Body of pancreas (tissue), 4 donors: ENCODE measurements around the gene AUTS2. TPM values are rescaled to one million over a fixed set of nuclear protein-coding genes. Genes with fewer than 3 reads are reported as not detected.

Source experiments
- ATAC-seq: fragments of 150-250 bp; one replicate; pipeline ENCODE4 v1.9.1; 2016
- DNase-seq, 4 donors: peaks; one replicate each; pipeline ENCODE4 v3.0.0-alpha.2; 2019
- H3K27ac ChIP-seq, 4 donors: fragments of 200-600 bp; sonication (generic); 1 replicate in 3 of 4; 2 replicates in 1 of 4; pipeline versions ENCODE4 v1.5.1 to v1.6.1; 2016 to 2019; ENCODE audit warnings: mild to moderate bottlenecking in 1 of 4, mixed read lengths in 1 of 4, moderate library complexity in 1 of 4
- H3K27me3 ChIP-seq, 2 donors: fragments of 200-600 bp; sonication (generic); one replicate each; pipeline ENCODE4 v1.6.0; 2016; ENCODE audit warnings: mild to moderate bottlenecking in 1 of 2
- H3K36me3 ChIP-seq, 2 donors: fragments of 200-600 bp; sonication (generic); replicated peaks in 1 of 2; 2 replicates each; pipeline ENCODE4 v1.5.1; 2016; ENCODE audit warnings: low read depth in 2 of 2; ENCODE audit not compliant: insufficient read depth in 1 of 2
- H3K4me1 ChIP-seq: fragments of 200-600 bp; sonication (generic); one replicate; pipeline ENCODE4 v1.6.0; 2016
- H3K4me3 ChIP-seq, 2 donors: fragments of 200-600 bp; sonication (generic); 1 replicate in 1 of 2; 2 replicates in 1 of 2; pipeline ENCODE4 v1.5.1; 2016 to 2019
- H3K9me3 ChIP-seq, 3 donors: fragments of 200-600 bp; sonication (generic); 1 replicate in 2 of 3; 2 replicates in 1 of 3; pipeline ENCODE4 v1.5.1; 2016
- CTCF ChIP-seq, 7 experiments: fragments of 450-650 bp in 4 of 7; fragments of 200-600 bp in 3 of 7; sonication (generic) in 3 of 7; IDR thresholded peaks; one replicate each; pipeline ENCODE4 v1.5.1; 2016 to 2019; ENCODE audit warnings: antibody characterized with exemption in 7 of 7
- POLR2A ChIP-seq, 3 donors: fragments of 450-650 bp; IDR thresholded peaks; one replicate each; pipeline ENCODE4 v1.6.1; 2016; ENCODE audit warnings: antibody characterized with exemption in 3 of 3, mild to moderate bottlenecking in 2 of 3
- WGBS, 2 donors: methylation state at CpG; one replicate each; pipeline ENCODE4 v1.1.5; 2017; 5-methylcytosine and 5-hydroxymethylcytosine counted together
- intact Hi-C: fragments of 100-400 bp; cut with DNase I; formaldehyde crosslinking; loops from one replicate; pipeline ENCODE4 v1.15.1; 2023
- total RNA-seq, 2 donors: library from RNA; depleted of rRNA; stranded (reverse); fragments of >200 nt; gene quantifications; one replicate each; pipeline ENCODE4 v1.1.0, GENCODE V29; 2016

AUTS2 gene
- total RNA-seq, 2 donors from 2014 or later: 11.7 to 18.5 TPM

- H3K27ac ChIP-seq: no peak overlapping the region
- WGBS, 2 donors: 90 to 94% methylated on average over 7 to 10 of the region's 10 CpGs
- intact Hi-C loops: no loop called here
- no peak for DNase-seq
- no peaks in the 10 kb centered on the region for H3K36me3 ChIP-seq
- no peaks in the 10 kb centered on the region for H3K9me3 ChIP-seq
- H3K4me1 ChIP-seq: no peaks in the 10 kb centered on the region
- no peak for ATAC-seq
- no peak overlapping the region for H3K4me3 ChIP-seq
- no peaks in the 10 kb centered on the region for H3K27me3 ChIP-seq
- TF ChIP-seq POLR2A (IDR thresholded peaks at IDR 0.05): no peak
Observed at GRCh38 chr7:69927461-69927860, 329.2 kb downstream of the AUTS2 start.

DNA sequence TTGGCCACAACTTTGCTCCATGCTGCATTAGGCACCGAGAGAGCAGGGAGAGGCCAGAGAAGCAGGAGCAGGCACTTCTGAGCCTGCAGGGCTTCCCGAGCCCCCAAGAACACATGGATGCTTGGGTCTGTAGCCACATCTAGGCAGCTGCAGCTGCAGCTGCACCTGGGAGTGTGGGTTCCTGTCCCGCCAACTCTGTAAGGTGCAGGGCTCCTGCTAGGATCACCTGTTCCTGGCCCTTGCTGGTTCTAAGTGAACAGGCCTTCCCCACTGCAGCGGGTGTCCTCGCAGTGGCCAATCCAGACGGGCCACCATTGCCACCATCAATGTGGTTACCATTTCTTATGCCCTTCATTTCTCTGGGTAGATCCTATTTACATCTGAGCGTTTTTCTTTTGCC, 330.3 kb downstream of the AUTS2 start:
- Histone ChIP-seq H3K27ac (no peak overlapping the region), H3K36me3 (no peaks in the 10 kb centered on the region), H3K4me1 (no peaks in the 10 kb centered on the region), H3K4me3 (no peak overlapping the region), H3K27me3 (no peaks in the 10 kb centered on the region), H3K9me3 (no peaks in the 10 kb centered on the region)
- TF ChIP-seq CTCF (IDR thresholded peaks at IDR 0.05) (no peak), POLR2A (IDR thresholded peaks at IDR 0.05) (no peak)
- DNase-seq (no peak), ATAC-seq (no peak)
- 77 to 82% methylated on average over 5 to 7 of the region's 7 CpGs for WGBS, 2 donors
- intact Hi-C loops: no loop called here

DNA sequence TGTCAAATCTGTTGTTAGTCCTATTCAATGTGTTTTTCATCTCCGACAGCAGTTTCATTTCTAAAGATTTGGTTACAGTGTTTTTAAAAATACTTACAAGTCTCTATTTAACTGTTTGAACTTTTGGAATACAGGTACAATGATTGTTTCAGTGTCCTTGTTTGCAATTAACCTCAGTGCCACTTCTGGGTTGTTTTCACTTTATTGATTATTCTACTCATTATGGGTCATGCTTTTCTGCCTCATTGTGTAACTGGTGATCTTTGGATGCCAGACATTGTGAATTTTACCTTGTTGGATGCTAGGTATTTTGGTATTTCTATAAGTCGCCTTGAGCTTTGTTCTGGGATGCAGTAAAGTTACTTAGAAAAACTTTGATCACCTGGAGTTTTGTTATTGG, 331.3 kb downstream of the AUTS2 start:
- 58 to 75% methylated on average over 2 of the region's 2 CpGs for WGBS, 2 donors
- intact Hi-C loops: no loop called here
- no peak overlapping the region for H3K27ac ChIP-seq
- DNase-seq (no peak), ATAC-seq (no peak)
- no peaks in the 10 kb centered on the region for H3K9me3 ChIP-seq
- H3K36me3 ChIP-seq: no peaks in the 10 kb centered on the region
- H3K4me3 ChIP-seq: no peak overlapping the region
- no peak for TF ChIP-seq CTCF (IDR thresholded peaks at IDR 0.05)
- TF ChIP-seq POLR2A (IDR thresholded peaks at IDR 0.05): no peak
- H3K27me3 ChIP-seq: no peaks in the 10 kb centered on the region
- H3K4me1 ChIP-seq: no peaks in the 10 kb centered on the region

DNA sequence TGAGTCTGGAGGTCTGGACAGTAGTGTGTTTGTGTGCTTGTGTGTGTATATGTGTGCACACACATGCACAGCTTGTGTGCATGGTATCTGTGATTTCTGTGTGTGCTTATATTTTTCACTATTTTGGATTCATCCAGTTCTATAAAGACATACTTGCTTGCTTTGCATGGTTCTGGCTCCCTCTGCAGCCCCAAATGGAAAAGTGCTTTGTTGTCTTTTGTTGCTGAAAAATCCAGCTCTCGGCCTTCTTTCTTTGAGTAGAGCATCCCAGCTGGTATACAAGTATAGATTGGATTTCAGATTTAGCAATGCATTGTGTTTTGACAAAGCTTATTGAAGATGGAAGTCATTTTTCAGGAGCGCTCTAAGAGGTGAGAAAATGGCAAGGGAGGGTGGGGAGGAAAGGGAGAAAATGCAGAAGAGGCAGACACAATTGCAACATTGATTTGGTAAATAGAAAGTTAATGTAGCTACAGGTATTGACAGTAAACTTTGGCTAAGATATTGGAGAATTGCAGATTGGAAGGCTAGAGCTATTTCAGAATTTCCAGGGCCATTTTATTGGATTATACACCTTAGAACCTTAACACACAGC, 333.9 kb downstream of the AUTS2 start:
- H3K27me3 ChIP-seq: no peaks in the 10 kb centered on the region
- H3K4me3 ChIP-seq: no peak overlapping the region
- TF ChIP-seq POLR2A (IDR thresholded peaks at IDR 0.05) (no peak), CTCF (IDR thresholded peaks at IDR 0.05) (peak in 6 of 7 experiments; percentile 38 to 68 (median 64))
- H3K4me1 ChIP-seq: no peaks in the 10 kb centered on the region
- ATAC-seq: no peak
- H3K9me3 ChIP-seq: no peaks in the 10 kb centered on the region
- intact Hi-C loops: no loop called here
- WGBS, 2 donors: 47 to 48% methylated on average over 2 of the region's 2 CpGs
- H3K27ac ChIP-seq: no peak overlapping the region
- no peaks in the 10 kb centered on the region for H3K36me3 ChIP-seq
- peak; percentile 18 to 32 (median 22) for DNase-seq

DNA sequence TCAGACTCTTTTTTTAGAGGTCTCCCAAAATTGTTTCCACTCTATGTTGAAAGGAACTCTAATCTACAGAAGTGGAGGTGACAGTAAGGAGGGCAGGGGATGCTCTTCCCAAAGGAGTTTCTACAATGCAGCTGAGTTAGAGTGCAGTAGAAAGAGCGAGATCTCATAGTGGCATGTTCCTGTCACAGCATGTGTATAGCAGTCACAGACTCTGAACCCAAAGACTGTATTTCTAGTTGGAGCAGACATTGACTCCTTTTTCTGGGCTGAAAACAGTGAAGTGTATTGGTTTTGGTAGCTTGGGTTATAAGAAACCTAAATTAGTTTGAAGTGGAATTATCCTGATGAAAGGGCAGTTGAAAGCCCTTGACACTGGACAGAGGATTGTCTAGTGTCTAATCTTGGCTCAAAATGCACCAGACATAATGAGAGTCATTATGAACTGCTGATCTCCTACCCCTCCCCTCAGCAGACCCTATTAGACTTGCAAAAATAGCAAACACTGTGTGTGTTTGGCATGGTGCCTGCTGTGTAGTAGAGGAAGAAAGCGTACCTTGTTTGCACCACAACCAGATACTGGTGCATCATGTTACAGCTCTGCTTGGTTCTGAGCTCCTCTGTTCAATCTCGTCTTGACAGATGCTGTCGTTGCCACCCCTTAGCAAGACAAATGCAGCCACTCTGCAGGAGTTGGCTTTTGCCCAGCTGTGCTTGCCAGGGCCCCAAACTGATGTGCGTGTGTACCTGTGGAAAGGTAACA, 336.0 kb downstream of the AUTS2 start:
- peaks cover 5% of the 10 kb centered on the region for H3K4me1 ChIP-seq
- peak in 3 of 4 donors; percentile 3 to 20 (median 13) for DNase-seq
- no peaks in the 10 kb centered on the region for H3K36me3 ChIP-seq
- H3K4me3 ChIP-seq: no peak overlapping the region
- intact Hi-C loops: no loop called here
- WGBS, 2 donors: 47% methylated on average over 5 of the region's 5 CpGs
- no peaks in the 10 kb centered on the region for H3K27me3 ChIP-seq
- no peak for TF ChIP-seq POLR2A (IDR thresholded peaks at IDR 0.05)
- no peak for TF ChIP-seq CTCF (IDR thresholded peaks at IDR 0.05)
- no peak overlapping the region for H3K27ac ChIP-seq
- ATAC-seq: no peak
- no peaks in the 10 kb centered on the region for H3K9me3 ChIP-seq
